A549 treated with Hydrocortisone at 1 μM for 4 hours (cell line): Measurements from ENCODE around the gene MAB21L3. TPM values are rescaled to one million over a fixed set of nuclear protein-coding genes. Genes with fewer than 3 reads are reported as not detected.

ENCODE experiments used
- total RNA-seq: library from RNA; stranded (reverse); fragments of 200-300 nt; extraction: Qiagen RNA extraction; gene quantifications from 5 replicates; pipeline ENCODE4 v1.2.3, GENCODE V29; 2022

MAB21L3 gene
- total RNA-seq, result 0.03 TPM in 1 of 5 replicates, not detected in the others

GRCh38 chr1:116110567-116111523, at the start of gene MAB21L3:
TSS of gene MAB21L3 (plus strand) at chr1:116111399. CDS start at chr1:116112616, 1,217 bp downstream.

Other genes starting within 250 kb of the MAB21L3 start
- 0.57 to 1.0 TPM (median 0.71 TPM) in 5 replicates for gene SLC22A15, start 134.9 kb upstream of the MAB21L3 start, total RNA-seq